ENCODE measurements around the gene PGM5. TPM values are rescaled to one million over a fixed set of nuclear protein-coding genes. Genes with fewer than 3 reads are reported as not detected.
"Not testable (repeated sequence)": the region's sequence is repeated elsewhere in the genome, so short reads cannot be mapped to it uniquely, and the experiment has no call there.

The PGM5 gene
- 1 to 10 TPM in 3 of 8 experiments, under 1 TPM in 4, not detected in 1; 0.35 to 2.4 (median 0.67) TPM for total RNA-seq

DNA sequence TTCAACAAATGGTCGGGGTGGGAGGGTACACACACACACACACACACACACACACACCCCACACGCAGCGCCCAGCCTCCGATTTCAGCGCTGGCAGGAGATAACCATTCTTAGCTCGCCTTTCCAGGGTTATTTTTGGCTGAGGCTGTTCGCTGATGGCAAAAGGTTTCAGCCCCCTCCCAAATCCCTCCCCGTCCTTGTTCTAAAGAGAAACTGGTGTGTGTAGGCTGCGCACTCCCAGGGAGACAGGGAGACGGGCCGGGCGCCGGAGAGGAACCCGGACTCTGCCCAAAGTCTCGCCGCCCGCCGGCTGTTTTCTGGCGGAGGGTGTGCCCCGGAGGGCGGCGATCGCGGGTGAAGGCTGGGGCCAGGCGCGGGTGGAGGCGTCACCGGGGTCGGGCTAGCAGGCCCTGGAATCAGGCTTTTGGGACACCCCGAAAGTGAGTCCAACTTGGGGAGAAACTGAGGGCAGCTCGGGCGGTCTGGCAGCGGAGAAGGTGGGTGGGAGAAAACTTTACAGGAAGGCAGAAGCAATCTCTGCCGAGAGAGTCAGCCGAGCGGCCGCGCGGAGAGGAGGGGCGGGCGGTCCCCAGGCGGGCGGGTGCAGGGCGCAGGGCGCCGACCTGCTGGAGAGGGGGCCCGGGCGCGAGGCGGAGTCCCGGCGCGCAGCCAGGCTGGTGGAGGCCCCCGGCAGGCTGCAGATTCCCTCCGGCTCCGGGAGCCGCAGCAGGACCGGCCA lies at the start of gene PGM5:
Gene PGM5 (plus strand): TSS at position 232 of the 739 bp plus-strand sequence. CDS start 517 bp downstream, outside the sequence.
- peak within 1 kb of the TSS; percentile 25 to 46 (median 40) for H3K4me3 ChIP-seq
- peak; percentile 69 to 91 (median 84) for ATAC-seq (replicated peaks in 6 of 8)
- in situ Hi-C loops (cut with MboI; ENCODE audit: low pct_unique_long_range_greater_than_20kb in 2 of 9, low sequenced_read_pairs in 9 of 9, unreplicated experiment in 9 of 9); H3K27ac ChIP-seq; H3K4me1 ChIP-seq (replicated peaks in 1 of 2): not testable (repeated sequence)
- no CpG with 5 or more reads among the region's 58 CpGs for WGBS, 10 experiments

DNA sequence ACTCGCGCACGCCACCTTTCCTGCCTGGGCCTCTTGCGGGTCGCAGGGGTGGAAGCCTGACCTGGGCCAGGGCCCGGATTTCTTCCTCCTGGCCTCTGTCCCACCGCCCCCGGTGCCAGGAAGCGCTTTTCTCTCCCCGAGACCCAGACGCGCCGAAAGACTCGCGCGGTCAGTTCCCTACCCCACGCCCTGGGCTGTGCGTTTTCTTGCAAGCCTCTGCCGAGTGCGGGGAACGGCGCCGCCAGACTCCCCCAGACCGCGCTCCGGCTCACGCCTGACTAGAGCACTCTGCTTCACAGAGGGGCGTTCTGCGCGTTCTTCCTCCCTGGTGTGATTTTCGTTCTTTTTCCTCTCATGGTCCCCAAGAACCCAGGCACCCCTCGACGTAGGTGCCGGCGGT lies 49.3 kb upstream of the PGM5 start:
- in situ Hi-C loops (cut with MboI; ENCODE audit: low pct_unique_long_range_greater_than_20kb in 2 of 9, low sequenced_read_pairs in 9 of 9, unreplicated experiment in 9 of 9); H3K4me3 ChIP-seq; H3K4me1 ChIP-seq (replicated peaks in 1 of 2); H3K27ac ChIP-seq: not testable (repeated sequence)
- no CpG with 5 or more reads among the region's 35 CpGs for WGBS, 10 experiments
- ATAC-seq (replicated peaks in 6 of 8) = peak in 7 of 8 experiments; percentile 40 to 80 (median 71)

DNA sequence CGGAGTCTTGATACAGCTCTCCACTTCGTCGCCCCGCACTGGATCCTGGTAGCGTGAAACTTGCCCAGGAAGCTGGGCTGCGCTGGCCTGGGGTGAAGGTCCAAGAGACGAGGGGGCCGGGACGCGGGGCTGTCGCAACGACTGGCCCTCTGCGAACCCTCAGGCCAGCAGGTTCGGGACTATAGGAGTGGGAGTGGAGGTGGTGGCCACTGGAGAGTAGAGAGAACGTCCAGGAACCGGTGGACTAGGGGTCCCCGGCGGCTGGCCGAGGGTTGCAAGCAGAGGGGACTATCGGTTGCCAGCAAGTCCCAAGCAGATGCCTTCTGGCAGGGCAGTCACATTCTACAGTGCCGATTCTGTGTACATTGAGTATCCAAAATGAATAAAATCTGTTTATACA lies 48.8 kb upstream of the PGM5 start:
- H3K4me1 ChIP-seq (replicated peaks in 1 of 2); H3K4me3 ChIP-seq; in situ Hi-C loops (cut with MboI; ENCODE audit: low pct_unique_long_range_greater_than_20kb in 2 of 9, low sequenced_read_pairs in 9 of 9, unreplicated experiment in 9 of 9); H3K27ac ChIP-seq: not testable (repeated sequence)
- no CpG with 5 or more reads among the region's 21 CpGs for WGBS, 10 experiments
- peak in 7 of 8 experiments; percentile 7 to 40 (median 21) for ATAC-seq (replicated peaks in 6 of 8)

DNA sequence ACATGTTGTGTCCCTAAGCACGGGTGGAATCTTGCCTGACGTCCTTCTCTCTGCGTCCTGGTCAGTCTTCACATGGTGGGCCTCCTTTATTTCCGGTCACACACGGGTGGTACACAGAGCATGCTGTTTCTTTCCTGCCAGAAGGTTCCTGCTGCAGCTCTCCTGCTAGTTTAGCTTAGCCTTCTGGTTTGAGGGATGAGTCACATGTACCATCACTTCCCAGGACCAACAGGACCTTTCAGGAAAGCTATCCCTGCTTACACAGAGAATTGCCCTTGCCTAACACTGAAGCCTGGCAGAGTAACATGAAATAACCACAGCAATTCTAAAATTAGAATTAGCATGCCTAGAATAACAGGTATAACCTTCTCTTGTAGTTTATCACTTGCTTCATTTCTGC lies 45.2 kb upstream of the PGM5 start:
- in situ Hi-C loops (cut with MboI; ENCODE audit: low pct_unique_long_range_greater_than_20kb in 2 of 9, low sequenced_read_pairs in 9 of 9, unreplicated experiment in 9 of 9); ATAC-seq (replicated peaks in 6 of 8); H3K27ac ChIP-seq; H3K4me3 ChIP-seq; H3K4me1 ChIP-seq (replicated peaks in 1 of 2): not testable (repeated sequence)
- WGBS, 10 experiments = no CpG with 5 or more reads among the region's 5 CpGs

DNA sequence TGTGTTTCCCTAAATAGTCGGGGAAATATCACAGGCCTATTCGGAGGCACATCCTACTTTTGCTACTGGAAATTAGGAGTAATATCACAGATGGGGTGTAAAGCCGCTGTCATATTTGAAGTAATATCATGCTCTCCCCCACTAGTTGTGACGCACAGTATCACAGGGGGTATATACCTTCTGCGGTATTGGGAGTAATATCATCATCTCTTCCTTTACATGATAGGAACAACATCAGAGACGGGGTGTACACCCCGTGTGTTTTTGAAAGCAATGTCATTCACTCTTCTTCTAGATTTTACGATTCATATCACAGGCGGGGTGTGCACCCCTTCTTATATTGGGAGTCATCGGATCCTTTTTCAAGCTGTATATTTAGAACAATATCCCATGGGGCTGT lies 38.2 kb upstream of the PGM5 start:
- H3K4me1 ChIP-seq (replicated peaks in 1 of 2); H3K27ac ChIP-seq; in situ Hi-C loops (cut with MboI; ENCODE audit: low pct_unique_long_range_greater_than_20kb in 2 of 9, low sequenced_read_pairs in 9 of 9, unreplicated experiment in 9 of 9); H3K4me3 ChIP-seq; ATAC-seq (replicated peaks in 6 of 8): not testable (repeated sequence)
- WGBS, 10 experiments = 43 to 100% (median 68%) methylated on average over 1 to 3 of the region's 10 CpGs; no CpG with 5 or more reads in 6 of the 10 experiments

DNA sequence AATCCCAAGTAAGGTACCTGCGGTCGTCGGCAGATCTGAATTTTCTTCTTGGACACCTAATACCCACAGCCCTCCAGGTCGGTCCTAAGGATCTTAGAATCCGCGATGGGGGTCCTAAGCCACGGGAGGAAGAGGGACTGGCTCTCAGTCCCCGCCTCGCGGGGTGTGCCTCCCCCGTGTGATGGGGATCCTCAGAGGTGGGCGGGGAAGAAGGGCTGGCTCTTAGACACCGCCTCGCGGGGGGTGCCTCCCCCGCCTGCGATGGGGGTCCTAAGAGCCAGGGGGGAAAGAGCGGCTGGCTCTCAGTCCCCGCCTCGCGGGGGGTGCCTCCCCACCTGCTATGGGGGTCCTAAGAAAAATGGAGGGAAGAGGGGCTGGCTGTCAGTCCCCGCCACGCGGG lies 32.7 kb upstream of the PGM5 start:
- H3K4me1 ChIP-seq (replicated peaks in 1 of 2); H3K27ac ChIP-seq; ATAC-seq (replicated peaks in 6 of 8); H3K4me3 ChIP-seq; in situ Hi-C loops (cut with MboI; ENCODE audit: low pct_unique_long_range_greater_than_20kb in 2 of 9, low sequenced_read_pairs in 9 of 9, unreplicated experiment in 9 of 9): not testable (repeated sequence)
- no CpG with 5 or more reads among the region's 24 CpGs for WGBS, 10 experiments

DNA sequence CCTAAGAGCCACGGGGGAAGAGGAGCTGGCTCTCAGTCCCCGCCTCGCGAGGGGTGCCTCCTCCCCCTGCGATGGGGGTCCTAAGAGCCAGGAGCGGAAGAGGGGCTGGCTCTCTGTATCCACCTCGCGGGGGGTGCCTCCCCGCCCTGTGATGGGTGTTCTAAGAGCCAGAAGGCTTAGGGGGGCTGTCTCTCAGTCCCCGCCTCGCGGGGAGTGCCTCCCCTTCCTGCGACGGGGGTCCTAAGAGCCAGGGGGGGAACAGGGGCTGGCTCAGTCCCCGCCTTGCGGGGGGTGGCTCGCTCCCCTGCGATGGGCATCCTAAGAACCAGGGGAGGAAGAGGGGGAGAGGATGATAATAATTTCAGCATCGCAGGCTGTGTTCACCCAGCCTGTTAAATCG lies 31.9 kb upstream of the PGM5 start:
- H3K27ac ChIP-seq; in situ Hi-C loops (cut with MboI; ENCODE audit: low pct_unique_long_range_greater_than_20kb in 2 of 9, low sequenced_read_pairs in 9 of 9, unreplicated experiment in 9 of 9); H3K4me1 ChIP-seq (replicated peaks in 1 of 2); H3K4me3 ChIP-seq; ATAC-seq (replicated peaks in 6 of 8): not testable (repeated sequence)
- no CpG with 5 or more reads among the region's 20 CpGs for WGBS, 10 experiments

DNA sequence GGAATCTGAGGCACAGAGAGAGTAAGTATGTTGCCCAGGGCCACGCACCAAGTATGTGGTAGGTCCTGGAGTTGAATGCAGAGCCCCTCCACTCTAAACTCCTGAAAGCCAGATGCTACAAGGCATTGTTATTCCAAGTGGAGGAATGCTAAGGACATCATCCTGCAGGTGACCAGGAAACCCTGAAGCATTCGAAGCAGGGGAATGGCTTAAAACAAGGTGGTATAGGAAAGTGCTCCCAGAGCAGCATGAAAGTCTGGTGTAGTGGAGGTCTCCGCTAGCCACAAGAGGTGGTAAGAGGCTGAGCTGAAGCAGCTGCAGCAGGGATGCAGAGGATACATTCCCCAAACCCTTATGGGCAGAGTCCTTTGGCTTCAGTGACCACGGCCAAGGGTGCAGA lies 27.3 kb upstream of the PGM5 start:
- in situ Hi-C loops (cut with MboI; ENCODE audit: low pct_unique_long_range_greater_than_20kb in 2 of 9, low sequenced_read_pairs in 9 of 9, unreplicated experiment in 9 of 9); ATAC-seq (replicated peaks in 6 of 8); H3K27ac ChIP-seq; H3K4me3 ChIP-seq; H3K4me1 ChIP-seq (replicated peaks in 1 of 2): not testable (repeated sequence)
- no CpG with 5 or more reads among the region's 4 CpGs for WGBS, 10 experiments

DNA sequence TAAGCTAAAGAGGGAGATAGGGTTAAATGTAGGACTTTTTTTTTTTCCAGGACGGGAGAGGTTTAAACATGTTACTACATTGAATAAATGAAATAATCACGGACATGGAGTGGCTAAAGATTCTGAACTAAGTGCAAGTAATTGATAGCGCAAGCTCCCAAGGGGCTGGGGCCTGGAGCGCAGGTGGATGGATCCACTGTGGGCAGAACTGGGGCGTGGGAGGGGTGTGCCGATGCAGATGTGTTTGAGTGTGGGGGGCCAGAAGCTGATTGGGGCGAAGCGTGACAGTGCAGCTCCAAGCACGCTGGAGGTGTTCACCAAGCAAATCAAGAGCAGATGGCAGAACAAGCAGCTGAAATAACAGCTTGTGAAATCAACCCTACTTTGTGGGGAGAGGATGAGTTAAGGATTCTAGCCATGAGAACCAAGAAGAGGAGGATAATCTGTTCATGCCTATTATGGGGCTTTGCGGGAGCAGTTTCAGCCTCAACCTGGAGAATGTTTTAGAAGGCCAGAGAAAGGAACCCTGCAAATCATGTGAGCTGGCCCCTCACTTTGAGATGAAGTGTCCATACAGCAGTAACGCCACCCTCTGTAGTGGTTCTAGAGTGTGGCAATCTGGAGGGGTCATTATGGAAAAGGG lies 25.8 kb upstream of the PGM5 start:
- ATAC-seq (replicated peaks in 6 of 8); H3K27ac ChIP-seq; H3K4me1 ChIP-seq (replicated peaks in 1 of 2); H3K4me3 ChIP-seq; in situ Hi-C loops (cut with MboI; ENCODE audit: low pct_unique_long_range_greater_than_20kb in 2 of 9, low sequenced_read_pairs in 9 of 9, unreplicated experiment in 9 of 9): not testable (repeated sequence)
- no CpG with 5 or more reads among the region's 11 CpGs for WGBS, 10 experiments

DNA sequence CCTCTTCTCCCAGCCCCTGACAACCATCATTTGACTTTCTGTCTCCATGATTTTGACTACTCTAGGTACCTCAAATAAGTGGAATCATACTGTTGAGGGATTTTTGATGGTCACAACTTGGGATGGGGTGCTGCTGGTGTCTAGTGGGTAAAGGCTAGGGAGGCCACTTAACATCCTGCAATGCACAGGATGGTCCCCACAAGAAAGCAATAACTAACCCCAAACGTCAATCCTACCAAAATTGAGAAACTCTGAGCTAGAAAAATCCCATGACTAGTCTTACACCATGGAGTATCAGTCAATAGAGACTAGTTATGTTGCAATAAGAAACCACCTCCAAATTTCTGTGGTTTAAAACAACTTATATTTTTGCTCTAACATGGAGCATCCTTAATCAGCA lies 24.3 kb upstream of the PGM5 start:
- WGBS, 10 experiments = no CpG with 5 or more reads among the region's 1 CpG
- ATAC-seq (replicated peaks in 6 of 8); H3K4me1 ChIP-seq (replicated peaks in 1 of 2); H3K27ac ChIP-seq; H3K4me3 ChIP-seq; in situ Hi-C loops (cut with MboI; ENCODE audit: low pct_unique_long_range_greater_than_20kb in 2 of 9, low sequenced_read_pairs in 9 of 9, unreplicated experiment in 9 of 9): not testable (repeated sequence)

DNA sequence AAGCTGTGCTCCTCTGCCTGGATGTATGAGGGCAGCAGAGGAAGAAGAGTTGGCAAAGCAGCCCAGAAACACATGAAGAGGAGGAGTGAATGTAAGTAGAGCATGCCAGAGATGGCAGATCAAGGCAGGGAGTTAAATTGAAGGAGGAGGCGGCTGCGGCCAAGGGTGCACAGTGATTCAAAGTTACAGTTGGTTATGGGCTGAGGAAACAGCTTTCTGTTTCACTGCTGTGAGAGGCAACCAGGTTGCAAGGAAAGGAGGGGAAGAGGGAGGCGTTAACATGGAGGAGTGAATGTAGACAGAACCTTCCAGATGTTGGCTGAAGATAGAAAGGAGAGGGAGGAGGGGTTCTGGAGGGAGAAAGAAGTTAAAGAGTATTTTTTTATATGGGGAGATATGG lies 20.5 kb upstream of the PGM5 start:
- in situ Hi-C loops (cut with MboI; ENCODE audit: low pct_unique_long_range_greater_than_20kb in 2 of 9, low sequenced_read_pairs in 9 of 9, unreplicated experiment in 9 of 9); H3K4me3 ChIP-seq; H3K27ac ChIP-seq; H3K4me1 ChIP-seq (replicated peaks in 1 of 2): not testable (repeated sequence)
- ATAC-seq (replicated peaks in 6 of 8) = peak in 1 of 8 experiments; percentile 73
- WGBS, 10 experiments = no CpG with 5 or more reads among the region's 3 CpGs

DNA sequence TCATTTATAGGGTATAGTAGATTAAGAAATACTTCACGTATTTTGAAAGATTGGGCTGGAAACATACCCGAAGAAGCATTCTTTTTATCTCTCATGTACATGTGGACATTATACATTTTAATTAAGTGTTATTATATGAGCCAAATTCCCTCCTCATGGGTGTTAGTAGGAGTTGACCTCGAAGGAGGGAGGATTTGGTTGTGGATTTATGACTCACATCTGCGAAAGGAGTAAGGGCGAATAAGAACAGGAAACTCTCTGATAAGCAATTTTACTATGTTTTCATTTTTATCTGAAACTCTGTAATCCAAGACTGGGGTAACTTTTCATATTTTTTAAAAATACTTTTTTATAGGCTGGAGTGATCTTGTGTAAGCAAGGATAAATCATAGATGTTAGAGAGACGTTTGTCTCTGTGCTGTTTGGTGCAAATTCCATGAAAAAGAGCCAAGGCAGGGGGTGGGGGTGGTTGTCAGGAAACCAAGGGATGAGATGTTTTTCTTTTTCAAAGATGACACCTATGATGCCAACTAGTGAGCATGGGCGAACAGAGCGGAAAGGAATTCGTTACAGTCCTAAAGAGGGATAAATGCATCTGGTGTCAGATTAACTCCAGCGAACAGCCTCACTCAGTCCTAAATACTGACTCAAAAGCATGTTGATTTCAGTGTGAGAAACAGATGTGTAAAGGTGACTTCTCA lies 19.6 kb upstream of the PGM5 start:
- H3K4me1 ChIP-seq (replicated peaks in 1 of 2); H3K27ac ChIP-seq; in situ Hi-C loops (cut with MboI; ENCODE audit: low pct_unique_long_range_greater_than_20kb in 2 of 9, low sequenced_read_pairs in 9 of 9, unreplicated experiment in 9 of 9); H3K4me3 ChIP-seq: not testable (repeated sequence)
- ATAC-seq (replicated peaks in 6 of 8) = peak in 2 of 8 experiments; percentile 80 to 85
- WGBS, 10 experiments = no CpG with 5 or more reads among the region's 10 CpGs

DNA sequence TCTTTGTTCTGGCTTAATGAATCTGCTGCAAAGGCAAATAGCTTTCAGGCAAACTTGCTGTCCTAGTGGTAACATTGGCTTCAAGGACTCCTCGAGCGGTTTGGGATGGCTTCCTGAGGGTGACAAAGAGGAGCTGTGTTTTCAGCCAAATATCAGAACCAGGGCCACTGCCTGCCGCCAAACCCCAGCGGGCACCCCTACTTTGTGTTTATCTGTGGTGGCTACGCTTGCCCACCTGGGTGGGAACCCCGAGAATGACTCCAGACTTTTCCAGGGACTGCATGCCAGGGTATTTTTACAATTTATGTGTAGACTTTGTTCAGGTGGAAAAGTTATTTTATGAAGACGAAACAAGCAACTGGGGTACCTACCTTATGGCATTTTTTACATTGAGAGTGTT lies 18.4 kb upstream of the PGM5 start:
- in situ Hi-C loops (cut with MboI; ENCODE audit: low pct_unique_long_range_greater_than_20kb in 2 of 9, low sequenced_read_pairs in 9 of 9, unreplicated experiment in 9 of 9) = not testable (repeated sequence)

More for the DNA sequence above, 18.4 kb upstream of the PGM5 start:
- H3K27ac ChIP-seq; ATAC-seq (replicated peaks in 6 of 8); H3K4me3 ChIP-seq; H3K4me1 ChIP-seq (replicated peaks in 1 of 2): not testable (repeated sequence)
- WGBS, 10 experiments = 56 to 100% (median 60%) methylated on average over 1 to 4 of the region's 7 CpGs; no CpG with 5 or more reads in 7 of the 10 experiments

All from motor neuron (in vitro differentiated cells).